Astrocyte of the cerebellum (primary cell): ENCODE measurements around the gene COX8C.

ENCODE experiments used
- DNase-seq: peaks from one replicate; pipeline ENCODE4 v3.0.0-alpha.2; 2011; ENCODE audit warnings: low read depth
- H3K4me3 ChIP-seq: 2 replicates; pipeline ENCODE4 v1.5.1; 2011; ENCODE audit warnings: mild to moderate bottlenecking, low read depth, low read length, moderate library complexity
- in situ Hi-C: cut with HindIII; loops from 2 replicates; pipeline ENCODE4 v1.10.0; 2017; ENCODE audit warnings: low sequenced_read_pairs
- TF ChIP-seq, protein P1 (sequence below): IDR thresholded peaks from 2 replicates; pipeline ENCODE4 v1.5.1; 2012; ENCODE audit warnings: low read length, low read depth, moderate library complexity, mild to moderate bottlenecking; ENCODE audit errors: missing control alignments

COX8C gene

DNA sequence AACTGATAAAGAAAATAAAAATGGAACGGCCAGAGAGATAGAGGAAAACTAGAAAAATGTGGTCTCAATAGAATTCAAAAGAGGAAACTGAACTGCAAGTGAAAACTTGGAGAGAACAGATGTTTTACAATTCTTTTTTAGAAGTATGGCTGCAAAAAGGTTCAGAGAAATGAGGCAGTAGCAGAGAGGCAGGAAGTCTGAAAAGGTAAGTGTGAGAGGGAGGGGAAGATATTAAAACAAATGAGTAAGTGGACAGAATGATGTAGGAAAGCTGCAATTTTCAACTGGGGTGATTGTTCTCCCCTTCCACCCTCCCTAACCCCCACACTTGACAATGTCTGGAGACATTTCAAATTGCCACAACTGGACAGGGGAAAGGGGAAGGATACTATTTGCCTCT, 27.0 kb upstream of the COX8C start:
- no peak for DNase-seq
- no peak overlapping the region for H3K4me3 ChIP-seq
- TF ChIP-seq, protein P1, sequence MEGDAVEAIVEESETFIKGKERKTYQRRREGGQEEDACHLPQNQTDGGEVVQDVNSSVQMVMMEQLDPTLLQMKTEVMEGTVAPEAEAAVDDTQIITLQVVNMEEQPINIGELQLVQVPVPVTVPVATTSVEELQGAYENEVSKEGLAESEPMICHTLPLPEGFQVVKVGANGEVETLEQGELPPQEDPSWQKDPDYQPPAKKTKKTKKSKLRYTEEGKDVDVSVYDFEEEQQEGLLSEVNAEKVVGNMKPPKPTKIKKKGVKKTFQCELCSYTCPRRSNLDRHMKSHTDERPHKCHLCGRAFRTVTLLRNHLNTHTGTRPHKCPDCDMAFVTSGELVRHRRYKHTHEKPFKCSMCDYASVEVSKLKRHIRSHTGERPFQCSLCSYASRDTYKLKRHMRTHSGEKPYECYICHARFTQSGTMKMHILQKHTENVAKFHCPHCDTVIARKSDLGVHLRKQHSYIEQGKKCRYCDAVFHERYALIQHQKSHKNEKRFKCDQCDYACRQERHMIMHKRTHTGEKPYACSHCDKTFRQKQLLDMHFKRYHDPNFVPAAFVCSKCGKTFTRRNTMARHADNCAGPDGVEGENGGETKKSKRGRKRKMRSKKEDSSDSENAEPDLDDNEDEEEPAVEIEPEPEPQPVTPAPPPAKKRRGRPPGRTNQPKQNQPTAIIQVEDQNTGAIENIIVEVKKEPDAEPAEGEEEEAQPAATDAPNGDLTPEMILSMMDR, result no peak
- in situ Hi-C loops, result no loop called here

- DNase-seq, result no peak
- TF ChIP-seq, protein P1, result no peak
- in situ Hi-C loops, result no loop called here
- no peak overlapping the region for H3K4me3 ChIP-seq
Measured at GRCh38 chr14:93320489-93320888, 26.5 kb upstream of the COX8C start.

GRCh38 chr14:93322929-93323599, 23.9 kb upstream of the COX8C start:
- DNase-seq, result no peak
- TF ChIP-seq, protein P1, result no peak
- in situ Hi-C loops, result no loop called here
- no peak overlapping the region for H3K4me3 ChIP-seq

DNA sequence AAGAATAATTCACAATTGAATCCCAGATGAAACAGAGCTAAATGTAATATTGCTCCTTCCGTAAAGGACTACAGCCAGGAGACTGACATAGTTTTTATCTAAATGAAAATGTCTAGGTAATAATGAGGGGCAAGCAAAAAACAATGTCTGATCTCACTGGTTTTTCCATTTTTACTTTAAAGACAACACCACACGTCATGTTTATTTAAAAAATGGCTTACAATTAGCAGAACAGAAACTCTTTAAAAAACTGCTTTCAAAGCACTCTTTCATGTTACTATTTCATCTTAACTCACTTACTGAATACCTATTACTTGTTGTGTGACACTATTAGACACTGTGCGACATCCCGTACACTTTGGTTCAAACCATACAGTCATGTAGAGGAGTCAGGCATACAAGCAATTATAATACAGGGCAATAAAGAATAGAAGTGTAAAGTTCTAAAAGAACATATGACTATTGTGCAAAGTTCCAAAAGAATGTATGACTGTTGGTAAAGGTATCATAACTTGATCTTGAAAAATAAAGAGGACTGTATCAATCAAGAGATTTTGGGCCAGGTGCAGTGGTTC, 23.3 kb upstream of the COX8C start:
- in situ Hi-C loops, result no loop called here
- H3K4me3 ChIP-seq, result no peak overlapping the region
- no peak for DNase-seq
- TF ChIP-seq, protein P1, result no peak

DNA sequence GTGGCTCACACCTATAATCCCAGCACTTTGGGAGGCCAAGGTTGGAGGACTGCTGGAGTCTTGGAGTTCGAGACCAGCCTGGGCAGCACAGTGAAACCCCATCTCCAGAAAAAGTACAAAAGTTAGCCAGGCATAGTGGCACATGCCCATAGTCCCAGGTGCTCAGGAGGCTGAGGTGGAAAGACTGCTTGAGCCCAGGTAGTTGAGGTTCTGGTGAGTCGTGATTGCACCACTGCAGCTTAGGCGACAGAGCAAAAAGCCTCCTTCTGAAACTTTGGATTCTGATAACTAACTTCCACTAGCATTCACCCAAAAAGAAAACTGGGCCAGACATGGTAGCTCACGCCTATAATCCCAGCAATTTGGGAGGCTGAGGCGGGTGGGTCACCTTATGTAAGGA, 20.8 kb upstream of the COX8C start:
- no peak for DNase-seq
- TF ChIP-seq, protein P1, result no peak
- no peak overlapping the region for H3K4me3 ChIP-seq
- in situ Hi-C loops, result no loop called here

DNA sequence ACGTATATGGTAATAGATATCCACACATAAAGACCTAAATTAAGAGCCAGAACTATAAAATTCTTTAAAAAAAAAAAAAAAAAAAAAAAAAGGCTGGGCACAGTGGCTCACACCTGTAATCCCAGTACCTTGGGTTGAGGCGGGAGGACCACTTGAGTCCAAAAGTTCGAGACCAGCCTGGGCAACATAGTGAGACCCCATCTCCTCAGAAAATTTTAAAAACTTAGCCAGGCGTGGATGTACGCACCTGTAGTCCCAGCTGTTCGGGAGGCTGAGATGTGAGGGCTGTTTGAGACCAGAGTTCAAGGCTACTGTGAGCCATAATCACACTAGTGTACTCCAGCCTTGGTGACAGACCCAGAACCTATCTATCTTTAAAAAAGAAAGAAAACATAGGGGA, 18.4 kb upstream of the COX8C start:
- in situ Hi-C loops, result no loop called here
- no peak overlapping the region for H3K4me3 ChIP-seq
- TF ChIP-seq, protein P1, result no peak
- DNase-seq, result no peak
